D341Med (cell line): ENCODE measurements around the gene SNX25.
"Not testable (repeated sequence)": the region's sequence is repeated elsewhere in the genome, so short reads cannot be mapped to it uniquely, and the experiment has no call there.

Experiments used
- DNase-seq: peaks from one replicate; pipeline ENCODE4 v3.0.0; 2012; ENCODE audit warnings: low spot score

The SNX25 gene

DNA sequence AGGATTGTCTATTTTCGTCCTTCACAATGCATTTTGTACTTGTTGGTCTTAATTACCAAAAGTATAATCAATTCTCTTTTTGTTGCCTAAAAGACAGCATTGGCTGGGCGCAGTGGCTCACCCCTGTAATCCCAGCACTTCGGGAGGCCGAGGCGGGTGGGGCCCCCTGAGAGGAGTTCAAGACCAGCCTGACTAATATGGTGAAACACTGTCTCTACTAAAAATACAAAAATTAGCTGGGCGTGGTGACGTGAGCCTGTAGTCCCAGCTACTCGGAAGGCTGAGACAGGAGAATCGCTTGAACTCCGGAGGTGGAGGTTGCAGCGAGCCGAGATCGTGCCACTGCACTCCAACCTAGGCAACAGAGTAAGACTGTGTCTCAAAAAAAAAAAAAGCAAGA lies 4.3 kb upstream of the SNX25 start:
- not testable (repeated sequence) for DNase-seq

DNA sequence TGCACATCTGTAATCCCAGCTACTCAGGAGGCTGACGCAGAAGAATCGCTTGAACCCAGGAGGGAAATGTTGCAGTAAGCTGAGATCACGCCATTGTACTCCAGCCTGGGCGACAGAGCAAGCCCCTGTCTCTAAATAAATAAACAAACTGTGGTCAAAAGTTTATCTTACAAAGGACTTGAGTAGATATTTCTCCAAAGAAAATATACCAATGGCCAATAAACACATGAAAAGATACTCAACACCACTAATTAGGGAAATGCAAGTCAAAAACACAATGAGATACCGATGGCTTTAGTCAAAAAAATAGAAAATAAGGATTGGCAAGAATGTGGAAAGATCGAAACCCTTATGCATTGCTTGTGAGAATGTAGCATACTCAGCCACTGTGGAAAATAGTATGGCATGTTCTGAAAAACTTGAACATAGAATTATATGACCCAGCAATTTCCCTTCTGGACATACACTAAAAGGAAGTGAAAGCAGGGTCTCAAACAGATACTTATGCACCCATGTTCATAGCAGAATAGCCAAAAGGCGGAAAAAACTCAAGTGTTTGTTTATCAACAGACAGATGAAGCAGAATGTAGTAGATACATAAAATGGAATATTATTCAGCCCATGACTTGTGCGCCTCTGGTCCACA lies 3.6 kb upstream of the SNX25 start:
- DNase-seq: no peak

DNA sequence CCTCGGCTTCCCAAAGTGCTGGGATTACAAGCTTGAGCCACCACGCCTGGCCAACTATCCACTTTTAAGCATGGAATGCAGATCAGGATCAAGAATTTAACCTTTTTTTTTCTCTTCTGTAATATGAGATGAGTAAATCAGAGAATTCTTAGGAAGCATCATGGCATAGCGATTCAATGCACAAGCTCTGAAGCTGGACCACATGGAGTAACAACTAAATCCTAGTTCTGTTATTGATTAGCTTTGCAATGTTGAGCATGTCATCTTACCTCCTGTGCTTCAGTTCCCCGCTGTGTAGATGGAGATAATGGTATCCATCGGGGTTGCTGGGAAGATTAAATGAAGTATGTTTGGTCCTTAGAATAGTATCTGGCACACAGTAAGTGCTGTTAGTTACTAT lies 1.9 kb upstream of the SNX25 start:
- no peak for DNase-seq

DNA sequence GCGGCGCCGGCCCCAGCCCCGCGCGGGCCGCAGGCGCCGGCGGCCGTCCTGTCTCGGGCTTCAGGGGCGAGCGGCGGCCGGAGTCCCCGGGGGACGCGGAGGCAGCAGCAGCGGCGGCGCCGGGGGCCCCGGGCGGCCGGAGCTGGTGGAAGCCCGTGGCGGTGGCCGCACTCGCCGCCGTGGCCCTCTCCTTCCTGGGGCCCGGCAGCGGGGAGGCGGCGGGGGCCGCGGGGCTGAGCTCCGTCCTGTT lies 379 bp downstream of the SNX25 start:
- DNase-seq: not testable (repeated sequence)

DNA sequence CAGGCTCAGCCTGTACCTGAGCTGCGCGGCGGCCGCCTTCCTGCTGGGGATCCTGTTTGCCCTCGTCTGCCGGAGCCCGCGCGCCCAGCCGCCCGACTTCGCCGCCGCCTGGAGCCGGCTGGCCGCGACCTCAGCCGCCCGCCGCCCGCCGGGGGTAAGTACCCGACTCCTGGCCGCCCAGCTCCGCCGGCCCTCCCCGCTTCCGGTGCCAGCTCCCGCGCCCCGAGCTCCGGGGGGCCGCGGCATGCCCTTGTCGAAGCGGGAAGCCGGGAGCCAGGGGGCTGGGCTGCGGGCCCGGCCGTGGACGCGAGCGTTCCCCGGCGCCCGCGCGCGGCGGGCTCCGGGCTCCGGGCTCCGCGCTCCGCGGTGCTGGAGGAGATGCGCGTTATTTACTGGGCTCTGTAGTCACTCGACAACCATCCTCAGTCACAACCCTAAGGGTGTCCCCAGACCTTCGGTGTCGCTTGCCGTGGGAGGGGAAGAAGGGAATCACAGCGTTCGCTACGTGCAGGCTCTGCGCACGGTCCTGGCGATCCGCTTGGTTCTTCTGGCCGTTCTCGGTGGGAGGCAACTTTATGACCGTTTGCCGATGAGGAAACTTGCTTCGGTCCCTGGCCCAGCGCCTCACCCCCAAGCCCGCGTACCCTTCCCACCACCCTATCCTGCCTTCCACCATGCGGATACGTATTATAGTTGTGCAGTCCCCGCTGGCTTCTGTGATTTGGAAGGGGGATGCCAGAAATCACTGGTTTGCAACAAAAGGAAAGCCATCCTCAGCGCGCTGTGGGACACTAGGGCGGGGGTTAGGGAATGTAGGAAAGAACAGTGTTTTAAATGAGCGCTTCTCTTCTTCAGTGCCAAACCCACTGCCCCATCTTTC lies 944 bp downstream of the SNX25 start:
- DNase-seq: peak; percentile 72

DNA sequence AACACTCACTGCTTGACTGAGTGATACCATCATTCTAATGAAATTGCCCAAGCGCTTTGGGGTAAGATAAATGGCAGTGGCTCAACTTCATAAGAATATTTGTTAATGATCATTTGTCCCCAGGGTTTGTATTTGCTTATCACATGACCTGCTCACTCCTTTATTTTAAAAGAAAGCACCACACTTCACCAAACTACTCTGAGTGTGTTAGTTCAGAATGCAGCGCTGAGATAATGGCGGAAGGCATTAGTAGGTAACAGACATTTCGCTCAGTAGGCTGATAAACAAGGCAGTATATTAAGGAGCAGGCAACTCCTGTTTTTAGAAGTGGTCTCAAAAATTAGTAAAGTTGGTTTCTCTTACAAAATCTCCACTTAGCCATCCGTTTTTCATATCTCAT lies 1.6 kb downstream of the SNX25 start:
- DNase-seq: no peak

DNA sequence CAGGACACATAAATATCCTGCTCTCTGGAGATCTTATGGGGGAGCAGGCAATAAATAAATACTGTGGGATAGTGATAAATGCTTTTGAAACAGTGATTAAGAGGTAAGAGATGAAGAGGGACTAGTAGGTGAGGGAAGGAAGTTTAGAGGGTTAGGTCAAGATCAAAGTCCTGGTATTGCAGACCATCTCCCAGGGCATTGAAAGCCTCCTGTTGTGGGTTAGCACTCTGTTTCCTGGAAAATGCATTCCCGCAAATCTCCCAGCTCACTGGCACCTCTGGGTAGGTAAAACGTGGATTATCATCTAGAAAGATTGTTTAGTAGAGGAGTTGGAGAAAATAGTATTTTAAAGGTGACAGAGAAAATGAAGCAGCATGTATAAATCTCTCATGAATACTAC lies 2.2 kb downstream of the SNX25 start:
- DNase-seq: no peak

DNA sequence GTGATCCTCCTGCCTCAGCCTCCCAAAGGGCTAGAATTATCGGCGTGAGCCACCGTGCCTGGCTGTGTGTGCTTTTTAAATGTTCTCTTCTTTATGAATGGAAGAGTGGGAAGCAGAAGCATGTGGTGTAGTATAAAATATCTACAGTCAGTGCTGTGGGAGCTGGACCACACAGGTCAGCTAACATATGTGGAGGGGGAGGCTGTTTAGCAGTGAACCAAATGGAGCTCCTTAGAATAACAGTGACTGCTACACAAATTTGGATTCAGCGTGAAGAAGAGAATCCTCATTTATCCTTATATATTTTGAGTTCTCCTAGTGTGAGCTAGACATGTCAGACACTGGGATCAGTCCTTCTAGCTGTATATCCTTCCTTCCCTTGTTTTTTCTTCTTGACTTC lies 3.2 kb downstream of the SNX25 start:
- DNase-seq: no peak

DNA sequence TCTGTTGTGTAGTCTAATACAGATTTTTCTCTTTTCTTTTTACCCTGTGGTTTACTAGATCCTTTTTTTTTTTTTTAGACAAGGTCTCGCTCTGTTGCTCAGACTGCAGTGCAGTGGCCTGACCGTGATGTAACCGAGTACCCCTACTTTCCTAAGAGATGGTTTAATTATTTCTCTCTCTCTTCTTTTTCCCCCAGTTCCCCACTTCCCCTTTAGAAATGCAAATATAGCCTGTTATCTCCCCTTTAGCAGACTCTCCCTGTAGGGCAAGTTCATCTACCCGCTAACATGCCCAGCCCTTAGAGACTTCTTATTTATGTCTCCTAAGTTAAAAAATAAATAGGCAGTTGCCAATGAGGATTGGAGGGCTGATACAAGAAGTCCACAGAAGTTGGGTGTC lies 4.5 kb downstream of the SNX25 start:
- no peak for DNase-seq

DNA sequence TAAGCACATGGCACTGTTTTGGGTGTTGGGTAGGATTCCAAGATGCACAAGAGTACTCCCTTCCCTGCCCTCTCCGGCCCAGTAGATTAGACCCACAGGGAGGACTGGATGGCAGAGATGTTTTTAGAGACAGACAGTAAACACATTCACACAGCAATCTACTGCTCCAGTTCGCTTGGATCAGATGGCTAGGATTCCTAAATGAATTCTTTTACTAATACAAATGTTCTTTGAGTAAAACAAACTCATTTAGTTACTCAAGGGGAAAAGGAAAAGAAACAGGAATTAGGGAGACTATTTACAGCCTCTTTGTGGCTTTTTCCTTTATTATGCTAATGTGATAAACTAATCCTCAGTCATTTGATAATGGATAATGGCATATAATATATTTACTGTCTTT lies 5.9 kb downstream of the SNX25 start:
- DNase-seq: no peak

DNA sequence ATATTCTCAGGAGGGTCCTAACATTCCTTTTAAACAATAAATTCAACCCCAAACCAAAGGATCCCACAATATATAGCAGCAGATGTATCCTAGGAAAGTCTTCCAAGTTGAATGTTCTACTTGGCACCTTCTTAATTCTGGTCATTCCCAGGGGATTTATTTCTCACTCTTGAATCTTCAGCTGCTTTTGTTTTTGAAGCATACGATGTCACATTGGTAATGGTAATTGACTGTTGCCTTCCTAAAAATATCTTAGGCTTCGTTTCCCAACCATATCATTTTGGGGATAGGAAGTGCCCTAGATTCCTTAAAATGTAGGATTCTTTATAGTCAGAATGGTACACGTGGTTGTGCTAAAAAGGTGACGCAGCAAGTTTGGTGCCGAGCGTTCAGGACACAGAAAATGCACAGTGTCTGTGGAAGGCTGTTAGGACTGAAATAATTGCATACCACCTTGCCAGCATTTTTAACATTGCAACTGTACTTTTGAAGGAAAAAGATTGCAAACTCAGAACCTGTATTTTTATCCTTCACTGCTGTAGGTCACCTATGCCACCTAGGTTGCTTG lies 8.1 kb downstream of the SNX25 start:
- no peak for DNase-seq

DNA sequence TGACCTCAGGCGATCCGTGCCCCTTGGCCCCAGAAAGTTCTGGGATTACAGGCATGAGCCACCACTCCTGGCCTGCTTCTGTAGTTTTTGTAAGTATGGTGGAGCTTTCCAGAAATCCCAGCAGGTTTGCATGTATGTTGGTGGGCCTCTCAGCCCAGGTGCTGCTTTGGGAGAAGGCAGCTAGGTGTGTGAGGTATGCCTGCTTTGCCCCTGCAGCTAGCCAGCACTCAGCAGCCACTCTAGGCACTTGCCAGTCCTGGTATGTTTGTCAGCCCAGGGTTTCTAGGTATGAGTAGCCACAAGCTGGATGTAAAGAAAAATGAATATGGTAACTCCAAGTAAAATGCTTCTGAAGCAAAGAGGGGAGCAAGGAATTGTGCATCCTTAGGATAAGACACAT lies 8.9 kb downstream of the SNX25 start:
- no peak for DNase-seq

DNA sequence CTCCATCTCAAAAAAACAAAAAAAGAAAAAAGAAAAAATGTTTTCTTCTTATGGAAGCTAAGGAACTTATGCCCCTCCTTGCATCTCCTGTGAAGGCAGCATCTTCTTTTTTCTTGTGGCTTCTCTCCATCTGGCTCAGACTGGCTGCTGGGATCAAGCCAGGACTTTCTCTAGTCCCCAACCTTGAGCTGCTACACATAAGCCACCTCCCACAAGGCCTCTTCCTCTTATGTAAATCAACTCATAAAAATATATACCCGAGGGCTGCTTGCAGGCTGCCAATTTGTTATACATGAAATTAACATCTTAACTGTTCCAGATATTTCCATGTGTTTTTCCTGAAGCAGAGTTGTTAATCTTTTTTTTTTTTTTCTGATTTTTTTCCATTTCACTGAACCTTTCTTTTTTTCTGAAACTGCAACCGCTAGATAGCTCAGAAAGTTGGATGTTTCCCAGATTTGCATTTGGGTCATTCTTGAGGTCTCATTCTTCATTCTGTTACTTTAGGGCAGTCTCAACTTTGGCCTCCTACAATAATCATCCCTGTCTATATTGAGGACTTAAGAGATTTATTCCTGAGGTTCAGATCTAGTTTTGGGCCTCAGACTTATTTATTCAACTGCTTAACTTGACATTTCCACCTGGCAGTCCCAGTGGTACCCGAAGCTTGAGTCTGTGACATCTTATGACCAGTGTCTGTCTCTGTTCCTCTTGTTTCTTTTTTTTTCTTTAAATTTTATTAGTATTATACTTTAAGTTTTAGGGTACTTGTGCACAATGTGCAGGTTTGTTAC lies 10.3 kb downstream of the SNX25 start:
- DNase-seq: no peak

DNA sequence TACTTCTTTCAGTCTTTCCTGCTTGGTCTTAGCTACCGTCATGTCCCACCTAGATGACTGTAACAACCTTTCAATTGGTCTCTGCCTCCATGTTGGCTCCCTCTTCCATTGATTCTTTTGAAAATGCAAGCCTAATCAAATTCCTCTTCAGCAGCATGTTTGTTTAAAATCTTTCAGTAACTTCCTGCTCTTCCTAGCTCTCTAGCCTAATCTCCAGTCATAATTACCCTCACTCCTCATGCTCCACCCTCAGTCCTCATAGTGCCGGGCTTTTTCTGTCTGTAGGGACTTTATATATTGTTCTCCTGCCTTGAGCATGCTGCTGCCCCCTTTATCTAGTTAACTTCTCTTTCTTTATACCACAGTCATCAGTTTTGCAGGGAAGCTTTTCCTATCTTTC lies 12.1 kb downstream of the SNX25 start:
- no peak for DNase-seq

DNA sequence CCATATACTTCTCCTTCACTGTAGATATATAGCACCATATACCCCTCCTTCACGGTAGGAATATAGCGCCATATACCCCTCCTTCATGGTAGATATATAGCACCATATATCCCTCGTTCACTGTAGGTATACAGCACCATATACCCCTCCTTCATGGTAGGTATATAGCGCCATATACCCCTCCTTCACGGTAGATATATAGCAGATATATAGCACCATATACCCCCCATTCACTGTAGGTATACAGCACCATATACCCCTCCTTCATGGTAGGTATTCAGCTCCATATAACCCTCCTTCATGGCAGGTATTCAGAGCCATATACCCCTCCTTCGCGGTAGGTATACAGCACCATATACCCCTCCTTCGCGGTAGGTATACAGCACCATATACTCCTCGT lies 12.5 kb downstream of the SNX25 start:
- DNase-seq: no peak

DNA sequence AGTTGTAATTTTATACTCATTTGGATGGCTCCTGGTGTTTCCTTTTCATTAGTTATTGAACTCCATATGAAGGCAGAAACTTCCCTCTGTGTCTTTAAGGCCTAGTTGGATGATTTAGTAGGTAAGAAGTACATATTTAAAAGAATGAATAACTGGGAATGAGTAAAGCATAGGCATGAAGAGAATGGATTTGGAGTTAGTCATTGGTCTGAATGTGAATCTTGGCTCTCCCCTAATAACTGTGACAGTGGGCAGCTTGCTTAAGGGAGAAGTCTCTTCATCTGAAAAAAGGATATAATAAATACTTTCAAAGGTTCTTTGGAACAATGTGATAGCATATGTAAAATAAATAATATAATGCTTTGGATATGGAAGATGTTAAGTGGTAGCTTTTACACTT lies 13.2 kb downstream of the SNX25 start:
- no peak for DNase-seq

DNA sequence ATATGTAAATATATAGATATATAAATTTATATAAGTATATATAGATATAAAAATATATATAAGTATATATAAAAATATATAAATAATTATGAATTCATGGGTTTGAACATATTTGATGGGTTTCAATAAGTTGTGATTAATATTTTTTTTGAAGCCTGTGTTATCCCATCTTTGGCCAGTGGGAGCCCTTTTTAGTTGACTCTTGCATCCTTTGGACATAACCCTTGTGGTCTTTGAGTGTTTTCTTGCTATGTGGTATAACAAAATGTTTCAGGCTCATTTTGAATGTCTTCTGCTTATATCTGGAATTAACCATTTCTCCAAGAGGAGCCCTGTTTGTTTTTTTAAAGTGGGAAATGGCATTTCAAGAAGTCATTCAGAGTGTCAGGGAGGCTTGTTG lies 15.2 kb downstream of the SNX25 start:
- DNase-seq: no peak

DNA sequence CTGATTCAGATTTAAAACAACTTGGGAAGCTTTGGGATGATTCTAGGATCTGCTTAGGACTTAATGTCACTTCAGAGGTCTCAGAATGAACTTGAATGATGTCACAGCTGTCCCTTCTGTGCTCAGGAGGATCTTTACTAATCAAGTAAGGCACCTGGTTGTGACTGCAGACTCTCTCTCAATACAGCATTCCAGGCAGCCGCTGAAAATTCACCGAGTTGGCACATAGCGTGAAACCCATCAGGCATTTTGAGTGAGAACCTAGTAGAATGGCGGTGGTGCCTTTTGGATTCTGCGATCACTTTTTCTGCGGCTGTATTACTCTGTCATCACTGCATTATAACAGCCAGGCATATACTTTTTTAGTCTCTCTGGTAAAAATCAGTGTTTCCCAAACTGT lies 16.5 kb downstream of the SNX25 start:
- no peak for DNase-seq

DNA sequence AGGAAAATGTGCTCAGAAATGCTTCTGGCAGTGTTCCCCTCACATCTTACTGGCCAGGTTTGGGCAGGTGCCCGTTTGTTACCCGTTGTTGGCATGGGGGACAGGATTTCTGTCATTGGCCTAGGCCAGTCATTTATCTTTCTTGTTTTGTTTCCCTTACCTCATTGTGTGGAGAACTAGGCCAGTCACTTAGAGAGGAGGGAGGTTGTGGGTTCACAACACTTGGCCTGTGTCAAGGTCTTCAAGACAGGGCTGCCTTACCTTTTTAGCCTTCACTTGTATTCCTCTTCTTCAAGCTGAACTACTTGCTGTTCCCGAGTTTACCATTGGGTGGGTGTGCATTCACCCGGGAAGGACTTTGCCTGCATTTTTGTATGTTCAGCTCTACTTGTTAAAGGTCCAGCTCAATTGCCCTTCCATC lies 17.7 kb downstream of the SNX25 start:
- DNase-seq: peak; percentile 29

DNA sequence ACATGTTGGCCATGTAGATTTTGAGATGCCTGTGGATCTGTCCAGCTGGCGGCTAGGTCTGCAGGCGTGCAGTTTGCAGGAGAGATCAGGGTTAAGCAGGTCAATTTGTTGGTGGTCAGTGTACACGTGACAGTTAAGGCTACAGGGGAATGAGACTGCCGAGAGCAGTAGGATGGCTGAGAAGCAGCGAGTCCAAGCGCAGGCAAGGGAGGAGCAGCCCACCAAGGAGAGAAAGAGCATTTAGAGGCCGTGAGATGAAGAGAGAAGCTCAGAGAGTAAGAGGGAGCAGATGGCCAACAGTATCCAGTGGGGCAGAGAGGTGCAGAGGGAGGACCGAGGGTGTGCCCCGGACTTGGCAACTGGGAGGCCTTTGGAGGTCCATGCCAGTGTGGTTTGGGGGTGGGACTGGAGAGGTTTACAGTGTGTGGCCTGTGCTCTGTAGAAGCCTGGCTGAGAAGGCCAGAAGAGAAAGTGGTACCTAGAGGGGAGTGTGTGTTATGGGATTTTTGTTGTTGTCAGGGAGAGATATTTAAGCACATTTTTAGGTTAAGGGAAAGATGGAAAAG lies 18.4 kb downstream of the SNX25 start:
- DNase-seq: no peak

DNA sequence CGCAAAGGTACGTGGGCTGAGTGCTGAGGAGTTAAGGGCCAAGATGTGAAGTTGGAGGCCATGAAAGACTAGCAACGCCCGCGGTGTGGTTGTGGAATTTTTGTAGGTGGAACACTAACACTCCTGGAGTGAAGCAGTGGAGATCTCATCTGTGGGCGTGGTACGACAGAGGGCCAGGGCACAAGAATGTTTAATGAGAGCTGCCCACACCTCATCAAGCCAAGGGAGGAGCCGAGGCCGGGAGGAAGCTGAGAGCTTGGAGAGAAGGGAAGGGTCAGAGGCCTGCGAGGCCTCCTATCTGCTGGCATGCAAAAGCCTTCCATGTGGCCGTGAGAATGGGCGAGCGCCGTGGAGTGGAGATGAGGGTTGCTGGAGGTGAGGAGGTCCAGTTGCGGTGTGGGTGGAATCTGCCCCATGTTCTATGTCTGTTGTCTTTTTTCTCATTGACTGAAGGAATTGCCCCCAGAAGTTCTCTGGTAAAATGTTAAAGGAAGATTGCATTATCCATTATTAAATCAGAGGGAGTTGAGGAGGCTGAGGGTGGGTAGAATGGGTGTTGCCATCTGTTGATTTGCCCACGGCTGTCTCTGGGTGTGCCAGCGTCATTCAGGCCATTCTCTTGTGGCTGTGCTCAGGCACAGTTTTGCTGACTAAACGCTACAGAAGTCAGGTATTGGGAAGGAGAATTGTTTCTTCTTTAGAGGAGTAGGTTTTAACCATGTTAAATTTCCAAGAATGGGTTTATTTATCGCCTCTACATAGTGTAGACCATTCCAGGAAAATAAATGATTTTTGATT lies 19.8 kb downstream of the SNX25 start:
- no peak for DNase-seq

DNA sequence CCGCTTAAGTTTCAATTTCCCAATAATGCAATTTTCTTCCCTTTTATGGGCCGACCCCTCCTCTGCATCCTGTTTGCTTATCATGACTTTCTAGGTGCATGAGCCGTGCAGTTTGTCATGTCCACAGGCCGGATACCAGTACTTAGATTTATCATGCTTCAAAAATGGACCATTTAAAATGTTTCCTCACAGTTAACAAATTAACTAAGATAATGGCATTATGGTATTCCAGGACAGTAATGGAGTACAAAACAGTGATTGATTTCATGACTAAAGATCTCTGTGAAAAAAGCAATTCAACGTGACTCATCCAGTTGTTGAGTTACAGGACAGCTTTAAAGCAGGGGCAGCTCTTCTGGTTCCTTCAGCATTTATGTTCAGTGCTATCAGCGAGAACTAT lies 23.0 kb downstream of the SNX25 start:
- DNase-seq: no peak
